NCI-H1694 (cell line): ENCODE data around the gene THADA.

Experiments used
- DNase-seq: peaks from one replicate; lab custom pipeline; 2025; lab: John Stamatoyannopoulos, UW

The THADA gene

DNA sequence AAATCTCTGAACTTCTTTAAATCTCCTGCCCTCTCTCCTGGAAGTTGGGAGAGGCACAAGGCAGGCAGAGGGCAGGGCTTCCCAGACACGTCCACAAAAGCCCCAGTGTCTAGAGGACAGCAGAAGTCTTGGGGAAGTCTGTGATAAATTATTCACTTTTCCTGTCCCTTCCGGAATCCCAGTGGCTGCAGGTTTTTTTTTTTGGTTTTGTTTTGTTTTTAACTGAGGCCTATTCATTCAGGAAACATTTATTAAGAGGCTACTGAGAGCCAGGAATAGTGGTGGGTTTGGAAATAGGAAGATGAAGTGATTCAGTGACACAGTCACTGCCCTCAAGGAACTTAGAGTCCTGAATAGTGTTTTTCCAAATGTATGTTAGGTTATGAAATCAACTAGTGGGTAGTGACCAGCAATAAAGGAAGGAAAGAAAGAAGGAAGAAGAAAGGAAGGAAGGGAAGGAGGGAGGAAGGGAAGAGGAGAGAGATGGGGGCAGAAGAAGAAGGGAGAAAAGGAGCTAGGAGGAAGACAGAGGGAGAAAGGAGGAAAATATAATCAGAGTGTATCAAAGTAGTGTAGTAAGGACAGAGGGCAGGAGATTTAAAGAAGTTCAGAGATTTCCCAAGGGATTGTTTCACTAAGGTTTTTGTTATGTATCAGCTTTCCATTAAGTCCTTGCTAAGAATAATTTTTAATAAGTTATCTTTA lies 270.6 kb downstream of the THADA start:
- no peak for DNase-seq

DNA sequence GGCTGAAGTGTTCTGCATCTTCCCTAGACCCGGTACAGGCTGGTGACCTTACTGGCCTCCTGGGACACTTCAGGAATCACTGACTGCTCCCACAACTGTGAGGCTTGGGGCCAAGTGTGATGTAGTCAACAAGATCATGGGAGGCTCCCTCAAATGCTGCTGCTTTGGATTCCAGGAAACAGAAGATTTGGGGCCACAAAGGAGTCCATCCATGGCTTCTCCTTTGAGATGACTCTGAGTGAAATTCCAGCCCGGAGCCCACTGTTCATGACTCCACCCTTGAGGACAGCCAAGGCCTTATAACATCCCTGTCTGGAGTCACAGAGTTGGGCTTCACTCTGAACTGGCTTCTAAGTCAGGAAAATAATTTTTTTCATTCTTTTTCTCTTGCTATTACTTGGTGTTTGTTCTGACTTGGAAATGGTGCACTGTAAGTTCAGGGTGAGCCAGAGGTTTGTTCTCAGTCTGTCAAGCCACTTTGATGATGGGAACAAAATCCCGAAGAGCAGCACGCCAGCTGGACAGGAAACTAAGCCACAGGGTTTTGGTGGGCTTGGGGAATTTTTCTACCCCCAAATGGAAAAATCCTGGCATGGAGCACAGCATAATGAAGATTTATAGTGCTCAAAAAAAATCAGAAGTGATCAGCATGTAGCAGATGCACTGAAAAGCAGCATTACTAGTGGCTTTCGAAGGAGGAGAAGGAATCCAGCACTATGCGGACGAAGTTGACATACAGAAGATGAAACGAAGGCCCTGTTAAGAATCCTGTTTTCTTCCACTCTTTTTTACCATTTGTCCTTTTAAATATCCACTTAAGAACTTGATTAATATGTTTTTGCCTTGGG lies 271.4 kb downstream of the THADA start:
- no peak for DNase-seq

DNA sequence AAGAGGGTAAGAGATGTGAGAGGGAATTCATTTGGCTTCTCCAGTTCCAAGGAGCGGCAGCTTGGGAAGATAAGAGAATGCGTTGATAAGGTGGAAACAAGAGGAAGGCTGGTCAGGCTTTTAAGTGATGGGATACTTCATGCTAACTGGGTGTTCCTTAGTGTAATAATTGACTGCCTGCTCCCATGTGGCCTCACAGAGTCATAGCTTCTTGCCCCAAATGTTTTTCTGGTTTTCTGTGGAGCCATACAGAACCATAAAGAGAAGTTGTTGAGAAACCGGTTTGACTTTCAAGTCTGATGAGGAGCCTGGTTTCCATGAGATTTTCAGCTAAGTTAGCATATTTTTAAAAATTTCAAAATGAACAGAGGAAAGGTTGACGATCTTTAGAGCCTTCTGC lies 272.0 kb downstream of the THADA start:
- no peak for DNase-seq

DNA sequence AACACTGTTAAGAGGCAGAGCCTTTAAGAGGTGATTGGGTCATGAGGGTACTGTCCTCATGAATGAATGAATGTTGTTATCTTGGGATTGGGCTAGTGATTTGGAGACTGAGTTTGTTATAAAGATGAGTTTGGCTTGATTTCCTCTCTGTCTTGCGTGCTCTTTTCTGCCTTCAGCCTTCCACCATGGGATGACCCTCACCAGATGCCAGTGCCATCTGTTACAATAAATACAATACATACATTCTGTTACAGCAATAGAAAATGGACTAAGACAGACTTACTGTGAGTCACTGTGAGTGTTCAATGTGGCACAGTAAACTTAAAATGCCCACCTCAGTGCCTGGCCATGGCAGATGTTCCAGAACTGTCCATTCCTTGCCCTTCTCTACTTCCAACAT lies 274.4 kb downstream of the THADA start:
- peak; percentile 68 for DNase-seq

DNA sequence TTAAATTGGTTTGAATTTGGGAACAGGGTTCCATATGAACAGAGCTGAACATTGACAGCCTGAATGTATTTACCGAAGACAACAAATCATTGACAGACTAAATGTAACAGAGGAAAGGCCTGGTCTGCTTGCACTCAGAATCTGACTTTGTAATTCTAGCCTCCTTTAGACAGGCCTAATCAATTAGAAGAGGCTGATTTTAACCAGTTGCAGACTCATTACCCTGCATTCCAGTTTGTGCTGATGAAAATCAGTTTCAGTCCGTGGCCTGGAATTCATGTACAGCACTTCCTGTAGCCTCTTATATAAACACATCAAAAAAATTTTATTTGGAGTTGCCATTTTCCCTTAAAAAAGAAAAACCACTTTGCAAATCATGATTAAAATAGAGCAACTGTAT lies 276.3 kb downstream of the THADA start:
- no peak for DNase-seq

DNA sequence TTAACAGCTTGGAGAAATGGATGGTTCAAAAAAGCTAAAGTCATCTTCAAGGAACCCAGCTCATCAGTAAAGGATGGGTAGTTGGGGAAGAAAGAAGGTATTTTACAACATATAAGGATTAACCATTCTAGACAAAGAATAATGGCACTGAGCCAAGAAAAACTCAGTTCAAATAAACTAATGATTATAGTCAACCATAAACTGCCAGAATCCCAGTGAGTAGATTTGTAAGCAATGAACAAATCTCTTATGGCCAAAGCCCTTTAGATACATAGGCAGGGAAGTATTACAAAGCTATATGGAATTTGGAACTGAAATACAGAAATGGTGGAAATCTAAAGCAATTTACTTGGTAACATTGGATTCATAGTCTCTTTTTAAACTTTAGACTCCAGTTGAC lies 277.0 kb downstream of the THADA start:
- peak; percentile 16 for DNase-seq

DNA sequence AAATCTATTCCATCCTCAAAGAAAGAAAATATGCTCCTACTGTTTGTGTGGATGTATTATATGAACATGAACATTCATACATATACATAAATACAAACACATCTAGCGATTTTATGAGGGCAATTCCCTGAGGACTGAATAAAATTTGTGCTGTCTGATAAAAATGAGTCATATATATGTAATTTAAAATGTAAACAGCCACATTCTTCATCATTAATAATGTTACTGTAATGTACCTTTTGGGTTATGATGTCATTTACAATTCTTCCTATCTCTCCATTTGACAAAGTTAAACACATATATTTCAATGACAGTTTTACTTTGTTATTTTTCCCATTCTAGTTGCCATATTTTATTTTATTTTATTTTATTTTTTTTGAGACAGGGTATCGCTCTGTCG lies 278.2 kb downstream of the THADA start:
- DNase-seq = no peak

DNA sequence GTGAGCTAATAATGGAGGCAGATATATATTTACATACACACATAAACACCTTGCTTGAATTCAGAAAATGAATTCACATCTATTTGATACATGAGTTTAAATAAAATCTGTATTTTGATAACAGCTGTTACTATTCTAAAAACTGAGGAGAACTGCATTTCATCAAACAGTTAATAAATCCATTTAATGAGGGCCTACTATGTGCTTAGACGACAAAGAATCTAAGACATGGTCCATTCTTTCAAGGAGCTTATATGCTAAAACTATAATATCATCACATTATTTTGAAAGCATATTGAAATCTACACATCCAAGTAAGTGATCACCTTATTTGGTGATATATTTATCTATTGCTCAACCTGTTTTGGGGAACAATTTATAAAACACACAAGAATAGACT lies 278.6 kb downstream of the THADA start:
- no peak for DNase-seq

DNA sequence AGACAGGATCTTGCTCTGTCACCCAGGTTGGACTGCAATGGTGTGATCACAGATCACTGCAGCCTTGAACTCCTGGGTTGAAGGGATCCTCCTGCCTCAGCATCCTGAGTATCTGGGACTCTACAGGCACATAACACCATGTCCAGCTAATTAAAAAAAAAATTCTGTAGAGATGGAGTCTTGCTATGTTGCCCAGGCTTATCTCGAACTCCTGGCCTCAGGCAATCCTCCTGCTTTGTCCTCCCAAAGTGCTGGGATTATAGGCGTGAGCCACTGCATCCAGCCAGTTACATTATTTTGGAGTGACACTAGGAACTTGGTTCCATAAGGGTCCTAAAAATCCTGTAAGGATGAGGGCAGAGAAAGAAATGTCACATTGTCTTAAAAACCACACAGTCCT lies 280.4 kb downstream of the THADA start:
- DNase-seq = no peak

DNA sequence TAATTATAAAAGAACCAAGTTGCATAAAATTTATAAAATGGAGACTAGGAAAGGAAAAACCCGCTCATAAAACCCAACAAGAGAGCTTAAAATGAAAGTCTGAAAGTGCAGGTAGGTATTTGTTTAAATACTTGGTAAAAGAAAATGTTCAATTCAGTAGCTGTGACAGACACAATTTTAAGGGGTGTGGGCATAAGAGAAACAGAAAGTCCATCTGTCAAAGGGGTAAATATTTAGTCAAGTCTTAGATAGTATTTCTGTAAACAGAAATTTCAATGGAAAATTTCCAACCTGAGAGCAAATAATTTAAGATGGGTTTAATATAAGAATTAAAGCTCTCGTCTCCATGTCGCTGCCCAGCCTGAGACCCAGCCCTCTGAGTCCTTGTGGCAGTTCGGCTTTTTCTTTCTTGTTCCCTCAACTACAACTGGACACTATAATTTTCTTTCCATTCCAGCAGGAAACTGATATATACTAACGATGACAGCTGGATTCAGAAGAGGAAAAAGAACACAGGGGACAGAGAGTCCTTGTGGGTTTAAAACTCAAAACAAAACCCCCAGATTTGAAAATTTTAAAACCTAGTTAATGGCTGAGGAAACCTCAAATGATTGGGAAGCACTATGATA lies 281.4 kb downstream of the THADA start:
- DNase-seq = no peak

DNA sequence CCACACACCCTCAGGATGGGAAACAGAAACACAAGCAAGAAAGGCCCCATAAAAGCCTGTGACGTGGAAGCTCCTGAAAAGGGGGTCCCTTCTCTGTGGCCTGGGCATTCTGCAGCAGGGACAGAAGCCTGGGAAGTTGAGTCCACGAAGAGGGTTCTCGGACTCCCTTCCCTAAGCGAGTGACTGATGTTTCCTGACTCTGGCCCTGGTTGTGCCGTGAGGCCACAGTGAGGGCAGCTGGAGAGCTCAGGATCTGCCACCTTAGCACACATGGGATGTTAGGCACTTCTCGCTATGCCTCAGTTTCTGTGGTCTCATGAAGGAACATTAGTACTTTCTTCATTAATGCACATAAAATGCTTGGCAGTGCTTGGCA lies 282.2 kb downstream of the THADA start:
- no peak for DNase-seq

DNA sequence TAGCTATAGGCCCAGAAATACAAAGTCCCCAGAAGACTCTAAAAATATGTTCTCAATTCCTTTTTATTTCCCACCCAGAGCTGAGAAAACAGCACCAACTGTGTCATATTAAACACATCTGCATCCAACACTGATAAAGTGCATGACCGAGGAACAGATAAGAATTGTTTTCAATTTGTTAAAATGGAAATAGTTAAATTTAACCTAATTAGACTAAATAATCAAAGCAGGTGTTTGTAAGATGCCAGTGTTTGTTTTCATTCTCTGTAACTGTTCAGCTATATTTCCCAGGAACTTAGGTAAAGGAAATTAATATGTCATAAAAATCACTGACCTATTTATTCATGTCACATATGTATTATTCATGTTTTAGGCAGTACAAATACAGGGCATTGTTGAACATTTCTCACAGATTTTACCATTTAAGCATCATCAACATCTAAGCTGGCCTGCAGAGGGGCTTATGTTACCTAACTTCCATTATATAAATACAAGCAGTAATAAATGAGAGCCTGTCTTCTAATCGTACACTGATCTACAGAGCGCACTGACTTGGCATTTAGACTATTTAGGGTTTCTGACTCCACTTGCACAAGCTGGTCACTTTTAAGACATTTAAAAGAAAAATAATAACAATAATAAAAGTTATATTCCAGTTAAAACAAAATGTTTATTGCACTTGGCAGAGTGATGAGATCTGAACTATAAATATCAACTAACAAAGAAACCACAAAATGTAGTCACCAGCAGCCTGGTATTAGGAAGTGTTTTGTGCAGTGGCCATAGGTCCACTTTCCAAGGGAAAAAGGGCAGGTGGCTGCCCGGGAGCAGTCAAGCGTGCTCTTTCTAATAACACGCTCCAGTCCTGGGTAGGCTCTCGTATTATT lies 282.8 kb downstream of the THADA start:
- no peak for DNase-seq

DNA sequence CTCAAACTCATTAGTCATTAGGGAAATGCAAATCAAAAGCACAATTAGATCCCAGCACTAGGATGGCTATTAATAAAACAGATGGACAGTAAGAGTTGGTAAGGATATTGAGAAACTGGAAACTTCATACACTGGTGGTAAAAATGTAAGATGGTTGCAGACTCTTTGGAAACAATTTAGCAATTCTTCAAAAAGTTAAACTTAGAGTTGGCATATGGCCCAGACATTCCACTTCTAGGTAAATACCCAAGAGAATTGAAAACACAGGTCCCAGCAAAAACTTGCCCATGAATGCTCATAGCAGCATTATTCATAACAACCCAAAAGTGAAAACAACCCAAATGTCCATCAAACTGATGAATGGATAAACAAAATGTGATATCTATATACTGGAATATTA lies 284.6 kb downstream of the THADA start:
- no peak for DNase-seq

DNA sequence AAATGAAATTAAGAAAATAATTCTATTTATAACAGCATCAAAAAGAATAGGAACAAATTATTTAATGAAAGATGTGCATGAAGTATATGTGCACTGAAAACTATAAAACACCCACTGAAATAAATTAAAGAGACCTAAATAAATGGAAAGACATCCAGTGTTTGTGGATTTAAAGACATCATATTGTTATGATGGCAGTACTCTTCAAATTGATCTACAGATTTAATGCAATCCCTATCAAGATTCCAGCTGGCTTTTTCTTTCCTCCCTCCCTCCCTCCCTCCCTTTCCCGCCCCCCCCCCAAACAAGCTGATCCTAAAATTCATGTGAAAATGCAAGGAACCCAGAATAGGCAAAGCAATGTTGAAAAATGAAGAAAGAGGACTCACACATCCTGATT lies 285.9 kb downstream of the THADA start:
- no peak for DNase-seq

DNA sequence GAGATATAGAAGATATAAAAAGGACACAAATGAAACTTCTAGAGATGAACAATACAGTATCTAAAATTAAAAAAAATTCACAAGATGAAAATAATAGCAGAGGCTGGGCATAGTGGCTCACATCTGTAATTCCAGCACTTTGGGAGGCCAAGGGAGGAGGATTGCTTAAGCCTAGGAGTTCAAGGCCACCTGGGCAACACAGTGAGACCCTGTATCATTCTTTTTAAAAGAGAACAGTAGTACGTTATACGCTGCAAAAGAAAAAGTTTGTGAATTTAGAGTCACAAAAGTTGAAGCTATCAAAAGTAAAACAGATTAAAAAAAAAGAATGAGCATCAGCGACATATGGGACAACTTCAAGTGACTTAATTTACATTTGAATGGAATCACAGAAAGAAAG lies 287.9 kb downstream of the THADA start:
- no peak for DNase-seq

DNA sequence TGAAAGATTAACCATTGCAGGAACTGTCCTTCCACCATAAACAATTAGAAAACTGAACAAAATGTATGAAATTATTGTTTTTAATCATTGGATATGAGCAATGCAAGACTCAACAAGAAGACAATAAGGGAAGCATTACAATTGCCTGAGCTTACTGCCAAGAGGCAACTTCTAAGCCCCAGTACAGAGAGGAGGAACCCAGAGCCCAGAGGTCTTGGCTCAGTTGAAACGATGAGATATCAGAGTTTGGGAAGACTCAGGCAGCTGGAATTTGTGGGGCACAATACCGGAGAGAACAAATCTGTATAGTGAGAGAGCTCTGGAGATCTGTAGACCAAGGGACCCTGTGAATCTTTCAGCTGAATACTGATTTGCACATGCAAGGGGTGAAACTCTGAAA lies 288.8 kb downstream of the THADA start:
- DNase-seq = no peak

DNA sequence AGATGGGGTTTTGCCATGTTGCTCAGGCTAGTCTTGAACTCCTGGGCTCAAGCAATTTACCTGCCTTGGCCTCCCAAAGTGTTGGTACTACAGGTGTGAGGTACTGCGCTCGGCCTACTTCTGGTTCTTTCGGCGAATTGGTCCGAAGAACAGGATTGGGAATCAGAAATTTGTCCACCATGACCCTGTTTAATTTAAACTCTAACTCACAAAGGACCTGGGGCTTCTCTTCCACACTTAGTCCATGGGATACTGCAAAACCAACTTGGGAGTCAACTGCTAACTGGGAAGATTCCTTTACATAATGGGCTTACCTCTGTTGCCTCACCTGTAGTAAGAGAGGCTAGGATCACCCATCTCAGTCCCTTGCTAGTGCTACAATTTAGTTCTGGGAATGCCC lies 289.6 kb downstream of the THADA start:
- DNase-seq = no peak

DNA sequence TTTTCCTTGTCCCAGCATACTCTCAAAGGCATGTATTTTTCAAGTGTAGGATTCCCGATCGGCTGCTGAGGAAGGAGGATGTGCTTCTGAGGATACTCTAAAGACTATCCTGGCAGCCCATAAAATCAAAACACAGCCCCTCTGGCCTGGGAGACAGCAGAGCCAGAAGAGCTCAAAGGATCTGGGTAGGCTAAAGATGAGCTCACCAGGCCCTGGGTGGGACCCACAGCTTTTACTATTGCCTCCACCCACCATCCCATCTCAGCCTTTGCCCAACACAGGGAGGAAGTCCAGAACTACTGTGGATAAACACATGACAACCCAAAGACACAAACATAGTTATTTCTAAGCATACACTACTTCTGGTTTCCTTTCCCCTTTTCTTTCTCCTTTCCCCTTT lies 290.3 kb downstream of the THADA start:
- DNase-seq = no peak

DNA sequence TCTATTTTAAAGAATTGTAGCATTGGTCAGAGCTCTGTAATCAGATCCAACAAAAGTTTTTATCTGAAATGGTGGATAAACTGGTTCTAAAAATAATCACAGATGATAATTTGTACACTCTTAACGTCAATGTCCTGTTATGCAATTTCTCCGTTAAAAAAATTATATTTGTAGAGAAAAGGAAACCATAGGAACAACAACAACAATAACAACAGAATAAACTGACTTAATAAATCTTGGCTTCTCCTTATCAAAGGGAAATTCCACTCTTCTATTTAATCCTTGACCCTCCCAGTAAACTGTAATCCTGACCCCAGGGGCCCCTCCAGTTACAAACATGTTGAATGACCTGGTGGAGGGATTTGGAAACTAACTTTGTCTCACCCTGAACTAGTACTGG lies 290.8 kb downstream of the THADA start:
- no peak for DNase-seq

DNA sequence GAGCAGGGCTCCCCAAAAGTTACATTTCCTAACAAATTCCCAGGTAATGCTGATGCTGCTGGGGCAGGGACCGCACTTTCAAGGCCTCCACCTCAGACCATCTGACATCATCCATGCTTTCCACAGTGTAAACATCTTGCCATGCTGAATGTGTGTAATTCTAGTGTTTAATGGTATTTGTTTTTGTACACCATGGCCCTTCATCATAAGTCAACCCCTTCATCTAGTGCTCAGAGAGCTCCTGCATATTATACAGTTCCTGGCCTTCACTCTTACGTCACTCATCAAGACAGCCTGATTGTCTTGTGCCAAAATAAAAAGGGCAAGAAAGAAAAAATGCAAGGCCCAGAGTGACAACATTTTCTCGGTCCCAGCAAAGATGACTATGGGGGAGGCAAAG lies 291.9 kb downstream of the THADA start:
- DNase-seq = no peak

DNA sequence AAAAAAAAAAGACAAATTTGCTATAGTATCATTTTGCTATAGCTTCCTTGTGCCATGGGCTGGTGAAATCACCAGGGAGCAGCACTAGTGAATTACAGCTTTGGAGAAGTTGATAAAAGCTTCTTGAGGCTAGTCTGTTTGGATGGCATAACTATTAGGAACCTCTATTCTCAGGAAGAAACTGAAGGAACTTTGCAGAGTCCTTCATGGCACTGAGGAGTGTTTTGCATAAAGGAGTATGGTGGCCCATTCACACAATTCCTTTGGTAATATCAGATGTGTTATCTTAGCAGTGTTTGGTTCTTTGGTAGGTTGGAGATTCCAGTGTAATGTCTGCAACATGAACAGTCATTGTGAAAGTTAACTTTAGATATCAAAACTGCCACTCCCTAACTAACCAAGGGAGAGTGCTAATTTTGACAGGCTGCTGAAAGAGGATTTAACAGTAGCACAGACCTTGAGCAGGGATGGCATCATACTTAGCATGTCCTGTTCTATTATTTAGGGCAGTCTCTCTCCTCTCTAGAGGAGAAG lies 292.8 kb downstream of the THADA start:
- no peak for DNase-seq
